ENCODE data around the gene TRMT61A. TPM values are rescaled to one million over a fixed set of nuclear protein-coding genes. Genes with fewer than 3 reads are reported as not detected.

Gene TRMT61A
- total RNA-seq, 3 donors from 2014 or later = 53.0 to 62.2 (median 61.5) TPM

GRCh38 chr14:103549361-103550311 is 20.6 kb downstream of the TRMT61A start:
- no peak for ATAC-seq
- H3K9me3 Mint-ChIP-seq = no peaks in the 10 kb centered on the region
- no peak for DNase-seq
- no peaks in the 10 kb centered on the region for H3K27me3 Mint-ChIP-seq (ENCODE audit: low read depth)
- peaks cover under 1% of the 10 kb centered on the region for H3K4me1 Mint-ChIP-seq (ENCODE audit: low read depth)
- H3K4me3 Mint-ChIP-seq = no peak overlapping the region
- peaks cover under 1% of the 10 kb centered on the region for H3K36me3 Mint-ChIP-seq (ENCODE audit: insufficient read depth)

GRCh38 chr14:103550451-103551337 is 21.7 kb downstream of the TRMT61A start:
- peaks cover 5% of the 10 kb centered on the region for H3K36me3 Mint-ChIP-seq (ENCODE audit: insufficient read depth)
- ATAC-seq = no peak
- H3K27me3 Mint-ChIP-seq (ENCODE audit: low read depth) = no peaks in the 10 kb centered on the region
- DNase-seq = no peak
- no peak overlapping the region for H3K4me3 Mint-ChIP-seq
- peaks cover 8% of the 10 kb centered on the region for H3K4me1 Mint-ChIP-seq (ENCODE audit: low read depth)
- H3K9me3 Mint-ChIP-seq = no peaks in the 10 kb centered on the region

- ATAC-seq (no peak), DNase-seq (no peak)
- Mint-ChIP-seq H3K27me3 (ENCODE audit: low read depth) (no peaks in the 10 kb centered on the region), H3K4me1 (ENCODE audit: low read depth) (peaks cover 9% of the 10 kb centered on the region), H3K9me3 (no peaks in the 10 kb centered on the region), H3K4me3 (no peak overlapping the region), H3K36me3 (ENCODE audit: insufficient read depth) (peaks cover 5% of the 10 kb centered on the region)
Observed at GRCh38 chr14:103551338-103551762, 22.4 kb downstream of the TRMT61A start.

DNA sequence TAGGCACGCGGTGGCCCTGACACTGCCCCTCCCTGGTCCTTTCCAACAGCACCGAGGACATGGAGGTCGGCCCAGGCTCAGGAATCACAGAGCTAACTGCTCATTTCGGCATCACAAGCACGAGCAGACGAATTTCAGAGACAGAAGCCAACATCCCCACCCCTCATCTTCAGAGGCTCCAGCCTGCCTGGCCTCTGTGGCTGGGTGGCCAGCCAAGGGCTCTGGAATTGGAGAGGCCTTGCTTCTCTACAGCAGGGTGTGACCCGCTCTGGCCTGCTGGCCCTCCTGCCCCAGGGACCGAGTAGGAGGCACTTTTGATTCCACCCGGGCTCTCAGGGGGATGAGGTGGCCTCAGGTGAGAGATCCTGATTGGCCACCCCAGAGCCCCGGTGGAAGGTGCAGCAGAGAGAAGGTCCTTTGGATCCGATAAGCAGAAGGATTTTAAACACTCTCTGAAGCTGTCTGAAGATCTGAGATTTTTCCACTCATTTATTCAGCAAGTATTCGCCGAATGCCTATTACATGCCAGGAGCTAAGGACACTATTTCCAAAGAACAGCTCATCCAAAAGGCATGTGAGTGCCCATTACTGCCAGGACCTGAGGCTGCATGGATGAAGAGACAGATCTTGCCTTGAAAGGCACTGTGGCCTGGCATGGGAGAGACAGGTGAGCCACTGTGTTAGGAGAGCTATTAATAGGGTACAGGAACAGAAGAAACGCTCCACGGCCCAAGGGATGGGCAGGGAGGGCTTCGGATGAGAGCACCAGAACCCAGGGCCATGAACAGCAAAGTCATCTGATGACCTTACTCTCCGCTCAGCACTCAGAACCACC is 23.2 kb downstream of the TRMT61A start:
- H3K27me3 Mint-ChIP-seq (ENCODE audit: low read depth) = no peaks in the 10 kb centered on the region
- peaks cover 5% of the 10 kb centered on the region for H3K36me3 Mint-ChIP-seq (ENCODE audit: insufficient read depth)
- H3K9me3 Mint-ChIP-seq = no peaks in the 10 kb centered on the region
- peaks cover 13% of the 10 kb centered on the region for H3K4me1 Mint-ChIP-seq (ENCODE audit: low read depth)
- DNase-seq (no peak), ATAC-seq (no peak)
- no peak overlapping the region for H3K4me3 Mint-ChIP-seq

- DNase-seq = no peak
- no peak overlapping the region for H3K4me3 Mint-ChIP-seq
- H3K27me3 Mint-ChIP-seq (ENCODE audit: low read depth) = no peaks in the 10 kb centered on the region
- peaks cover 18% of the 10 kb centered on the region for H3K4me1 Mint-ChIP-seq (ENCODE audit: low read depth)
- ATAC-seq = no peak
- peaks cover 5% of the 10 kb centered on the region for H3K36me3 Mint-ChIP-seq (ENCODE audit: insufficient read depth)
- no peaks in the 10 kb centered on the region for H3K9me3 Mint-ChIP-seq
Observed at GRCh38 chr14:103552846-103553210, 23.8 kb downstream of the TRMT61A start.

- H3K9me3 Mint-ChIP-seq = no peaks in the 10 kb centered on the region
- ATAC-seq = no peak
- peaks cover 22% of the 10 kb centered on the region for H3K36me3 Mint-ChIP-seq (ENCODE audit: insufficient read depth)
- DNase-seq = no peak
- peaks cover 45% of the 10 kb centered on the region for H3K4me1 Mint-ChIP-seq (ENCODE audit: low read depth)
- no peak overlapping the region for H3K4me3 Mint-ChIP-seq
- no peaks in the 10 kb centered on the region for H3K27me3 Mint-ChIP-seq (ENCODE audit: low read depth)
Observed at GRCh38 chr14:103555559-103556337, 26.8 kb downstream of the TRMT61A start.

DNA sequence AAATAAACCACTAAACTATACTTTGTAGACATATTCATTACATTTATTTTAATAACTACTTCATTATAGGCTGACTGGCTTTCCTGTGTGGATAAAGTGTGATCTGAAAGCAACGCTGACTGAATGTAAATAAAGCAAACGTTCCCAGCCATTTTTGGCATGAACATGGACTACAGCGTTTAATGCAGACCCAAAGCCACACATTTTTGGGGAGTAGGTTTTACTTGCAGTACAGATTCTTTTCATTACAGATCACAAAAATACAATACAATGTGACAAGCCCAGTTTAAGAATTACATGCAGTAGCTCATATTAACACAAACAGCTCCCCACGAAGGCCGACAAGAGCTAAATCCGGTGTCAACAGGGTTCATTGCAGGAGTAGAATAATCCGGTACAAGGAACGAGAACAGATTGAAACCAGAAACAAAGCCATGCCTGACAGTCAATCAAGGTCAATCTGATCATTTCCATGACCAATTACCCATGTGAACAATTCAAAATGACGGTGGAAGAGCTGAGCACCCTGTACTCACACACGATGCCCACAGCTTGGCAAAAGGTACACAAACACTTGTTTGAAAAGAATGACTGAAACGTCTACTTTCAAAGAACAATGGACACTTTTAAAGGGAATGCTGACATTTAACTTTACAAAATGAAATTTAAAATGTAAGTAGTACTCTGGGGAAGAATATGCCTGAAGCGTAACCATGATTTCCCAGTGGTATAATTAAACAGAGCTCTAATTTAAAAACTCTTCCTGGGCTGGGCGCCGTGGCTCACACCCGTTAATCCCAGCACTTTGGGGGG is 28.2 kb downstream of the TRMT61A start:
- Mint-ChIP-seq H3K27me3 (ENCODE audit: low read depth) (no peaks in the 10 kb centered on the region), H3K4me3 (no peak overlapping the region), H3K9me3 (no peaks in the 10 kb centered on the region), H3K4me1 (ENCODE audit: low read depth) (peaks cover 56% of the 10 kb centered on the region), H3K36me3 (ENCODE audit: insufficient read depth) (peaks cover 25% of the 10 kb centered on the region)
- no peak for ATAC-seq
- DNase-seq = no peak

DNA sequence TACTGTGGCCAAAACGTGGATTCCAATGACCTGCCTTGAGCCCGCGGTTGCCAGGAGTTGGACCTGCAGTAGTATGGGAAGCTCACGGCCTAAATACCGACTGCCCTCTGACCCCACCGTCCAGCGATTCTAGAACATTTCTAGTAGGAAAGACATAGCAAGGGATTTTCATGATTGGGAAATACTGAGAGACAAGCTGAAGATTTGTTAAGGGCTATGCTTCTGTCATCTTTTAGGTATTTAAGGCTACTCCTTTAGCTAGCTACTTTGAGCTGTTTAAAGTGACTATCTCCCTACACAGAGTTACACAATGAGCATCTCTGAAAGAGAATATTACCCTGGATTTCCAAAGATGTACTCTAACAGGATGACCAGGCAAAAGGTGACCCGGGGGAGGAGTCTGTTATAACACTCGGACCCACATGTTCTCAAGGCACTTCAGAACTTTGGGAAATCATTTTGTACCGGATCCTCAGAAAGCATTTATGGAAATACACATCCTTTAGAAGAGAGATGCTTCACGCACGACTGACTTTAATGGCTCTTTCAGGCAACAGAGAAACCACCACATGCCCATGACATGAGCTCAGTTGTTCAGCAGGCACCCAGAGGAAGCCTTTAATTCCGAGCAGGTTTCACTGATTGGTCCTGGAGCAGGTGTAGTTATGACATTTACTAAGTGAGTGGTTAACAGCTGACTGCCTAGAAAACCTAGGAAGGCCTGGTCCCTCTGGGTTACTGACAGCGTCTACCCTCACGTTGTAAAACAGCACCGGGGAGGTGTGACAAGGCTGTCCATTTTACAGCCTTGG is 29.3 kb downstream of the TRMT61A start:
- no peaks in the 10 kb centered on the region for H3K9me3 Mint-ChIP-seq
- no peak overlapping the region for H3K4me3 Mint-ChIP-seq
- DNase-seq (no peak), ATAC-seq (no peak)
- H3K27me3 Mint-ChIP-seq (ENCODE audit: low read depth) = no peaks in the 10 kb centered on the region
- peaks cover 56% of the 10 kb centered on the region for H3K4me1 Mint-ChIP-seq (ENCODE audit: low read depth)
- peaks cover 25% of the 10 kb centered on the region for H3K36me3 Mint-ChIP-seq (ENCODE audit: insufficient read depth)

DNA sequence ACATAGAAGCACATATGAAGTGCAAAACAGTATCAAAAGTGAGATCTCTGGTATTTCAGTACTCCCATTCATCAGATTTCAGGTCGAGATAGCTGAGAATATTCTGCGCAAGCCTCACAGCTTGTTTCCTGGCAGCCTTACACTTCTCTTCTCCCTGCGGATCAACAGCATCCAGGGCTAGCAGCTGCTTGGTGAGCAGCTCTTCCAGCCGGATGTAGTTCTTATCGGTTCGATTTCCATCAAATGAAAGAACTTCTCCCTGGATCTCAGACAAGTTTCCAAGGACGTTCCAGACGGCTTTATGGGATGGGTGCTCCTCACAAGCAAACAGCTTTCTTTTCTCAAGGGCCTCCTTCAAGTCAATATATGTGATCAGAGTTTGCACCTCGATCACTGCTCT is 30.8 kb downstream of the TRMT61A start:
- DNase-seq (no peak), ATAC-seq (no peak)
- no peaks in the 10 kb centered on the region for H3K9me3 Mint-ChIP-seq
- peaks cover 24% of the 10 kb centered on the region for H3K36me3 Mint-ChIP-seq (ENCODE audit: insufficient read depth)
- peaks cover 64% of the 10 kb centered on the region for H3K4me1 Mint-ChIP-seq (ENCODE audit: low read depth)
- no peaks in the 10 kb centered on the region for H3K27me3 Mint-ChIP-seq (ENCODE audit: low read depth)
- peak overlapping the region; percentile 24 for H3K4me3 Mint-ChIP-seq

DNA sequence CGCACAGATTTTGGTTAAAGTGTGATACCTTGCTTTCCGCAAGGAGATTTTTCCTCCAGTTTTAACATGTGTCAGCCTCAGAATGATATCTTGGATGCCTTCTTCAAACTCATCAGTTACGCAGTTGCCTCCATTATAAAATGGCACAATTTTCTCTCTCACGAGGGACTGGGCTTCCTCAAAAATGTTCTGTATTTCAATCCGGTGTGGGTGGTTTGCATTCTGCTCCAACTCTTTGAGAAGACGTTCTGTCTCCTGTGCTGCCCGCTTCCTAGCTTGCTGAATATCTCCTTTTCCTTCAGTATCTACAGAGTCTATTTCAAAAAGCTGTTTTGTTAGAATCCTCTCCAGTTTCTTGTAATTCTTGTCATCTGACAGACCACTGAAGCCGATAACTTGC is 31.7 kb downstream of the TRMT61A start:
- Mint-ChIP-seq H3K36me3 (ENCODE audit: insufficient read depth) (peaks cover 20% of the 10 kb centered on the region), H3K4me1 (ENCODE audit: low read depth) (peaks cover 61% of the 10 kb centered on the region), H3K9me3 (no peaks in the 10 kb centered on the region), H3K27me3 (ENCODE audit: low read depth) (no peaks in the 10 kb centered on the region), H3K4me3 (peak overlapping the region; percentile 95)
- ATAC-seq (no peak), DNase-seq (no peak)

DNA sequence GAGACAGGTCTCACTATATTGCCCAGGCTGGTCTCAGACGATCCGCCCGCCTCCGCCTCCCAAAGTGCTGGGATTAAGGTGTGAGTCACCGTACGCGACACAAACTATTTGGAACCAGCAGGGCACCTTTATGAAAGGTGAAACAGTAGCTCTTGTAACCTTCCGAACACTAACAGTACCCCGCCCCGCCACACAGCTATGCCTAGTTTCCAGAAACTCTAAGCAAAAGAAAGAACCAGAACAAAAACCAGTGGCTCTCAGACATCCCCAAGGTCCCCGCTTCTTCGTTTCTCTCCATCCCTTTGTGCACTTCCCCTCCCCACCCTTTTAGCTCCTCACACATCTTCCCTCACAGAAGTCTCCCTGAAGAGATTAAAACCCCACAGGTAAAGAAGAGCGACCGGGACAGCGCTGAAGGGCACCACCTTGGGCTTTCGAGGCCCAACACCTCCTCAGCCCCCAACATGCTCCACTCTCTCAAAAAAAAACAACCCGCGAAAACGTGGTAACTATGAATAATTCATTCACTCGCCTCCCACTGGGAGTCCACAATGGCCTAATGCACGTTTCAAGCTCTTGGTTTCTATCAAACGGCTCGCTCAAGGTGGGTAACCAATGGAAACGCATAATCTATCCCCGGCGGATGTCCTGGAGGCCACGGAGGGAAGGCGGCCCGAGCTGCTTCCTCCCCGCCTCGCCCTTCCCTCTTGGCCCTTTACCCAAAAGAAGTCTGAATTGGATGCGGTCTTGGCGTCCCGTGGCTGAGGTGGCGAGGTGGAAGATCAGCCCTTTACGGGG is 32.6 kb downstream of the TRMT61A start:
- Mint-ChIP-seq H3K36me3 (ENCODE audit: insufficient read depth) (peaks cover 20% of the 10 kb centered on the region), H3K27me3 (ENCODE audit: low read depth) (no peaks in the 10 kb centered on the region), H3K9me3 (no peaks in the 10 kb centered on the region), H3K4me3 (peak overlapping the region; percentile 95), H3K4me1 (ENCODE audit: low read depth) (peaks cover 65% of the 10 kb centered on the region)
- ATAC-seq (peak; percentile 45 to 49), DNase-seq (peak; percentile 31)

DNA sequence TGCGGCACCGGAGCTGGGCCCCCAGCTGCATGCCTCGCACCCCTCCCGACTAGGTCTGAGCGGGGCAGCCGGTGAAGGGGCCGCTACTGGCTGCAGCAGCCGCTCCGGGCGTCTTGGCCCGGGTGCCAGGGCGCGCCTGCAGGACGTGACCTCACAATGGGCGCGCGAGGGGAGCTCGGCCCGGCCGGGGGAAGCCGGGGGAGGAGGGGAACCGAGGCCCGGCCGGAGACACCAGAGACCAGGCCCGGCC is 33.1 kb downstream of the TRMT61A start:
- Mint-ChIP-seq H3K27me3 (ENCODE audit: low read depth) (no peaks in the 10 kb centered on the region), H3K9me3 (no peaks in the 10 kb centered on the region), H3K36me3 (ENCODE audit: insufficient read depth) (peaks cover 20% of the 10 kb centered on the region), H3K4me1 (ENCODE audit: low read depth) (peaks cover 64% of the 10 kb centered on the region), H3K4me3 (peak overlapping the region; percentile 95)
- ATAC-seq = peak in 1 of 2 donors; percentile 66
- DNase-seq = no peak
